Activated CD4-positive, alpha-beta memory T cell treated with anti-CD3 and anti-CD28 coated beads, Interleukin-2, amount 10 ng/mL, durations not matched to agents 7 days and 5 days (primary cell): ENCODE results near the gene CHPF2. TPM values are rescaled to one million over a fixed set of nuclear protein-coding genes. Genes with fewer than 3 reads are reported as not detected.

Experiments
- CTCF ChIA-PET: fragments of 350-600 bp; sonication (Branson Sonifier 250); formaldehyde crosslinking; loops from one replicate; lab custom pipeline; 2021; ENCODE audit warnings: antibody characterized with exemption, inconsistent platforms; lab: Charles Lee
- POLR2A ChIA-PET: fragments of 350-600 bp; sonication (Branson Sonifier 250); formaldehyde crosslinking; loops from one replicate; lab custom pipeline; 2021; ENCODE audit warnings: antibody characterized with exemption; lab: Charles Lee
- DNase-seq: peaks from one replicate; pipeline ENCODE4 v3.0.0-alpha.2; 2020
- H3K27ac Mint-ChIP-seq: one replicate; pipeline ENCODE4 v1.8.0; 2021; ENCODE audit warnings: mild to moderate bottlenecking, mixed read lengths
- H3K27me3 Mint-ChIP-seq: one replicate; pipeline ENCODE4 v1.8.0; 2021; ENCODE audit warnings: mixed read lengths
- H3K36me3 Mint-ChIP-seq: one replicate; pipeline ENCODE4 v1.8.0; 2021; ENCODE audit warnings: low read depth, mixed read lengths
- H3K4me1 Mint-ChIP-seq: one replicate; pipeline ENCODE4 v1.8.0; 2021; ENCODE audit warnings: mixed read lengths
- H3K4me3 Mint-ChIP-seq: one replicate; pipeline ENCODE4 v1.8.0; 2021; ENCODE audit warnings: mild to moderate bottlenecking, mixed read lengths
- H3K9me3 Mint-ChIP-seq: one replicate; pipeline ENCODE4 v1.8.0; 2021; ENCODE audit warnings: mixed read lengths
- total RNA-seq, 2 experiments: library from RNA; stranded (reverse); gene quantifications; one replicate each; pipeline ENCODE4 v1.2.3, GENCODE V29; 2021

The CHPF2 gene
- total RNA-seq, 2 experiments from 2014 or later, result 56.0 to 56.4 TPM

GRCh38 chr7:151245360-151246101 lies 13.2 kb downstream of the CHPF2 start:
- CTCF ChIA-PET, result interaction anchor here (1.0 to 3.7 kb wide), 6 partner anchors 12 to 109 kb away, joined by 3 to 47 read pairs (median 14); partner anchors contain the start of genes ABCF2 and CHPF2
- Mint-ChIP-seq H3K4me1 (peaks cover 42% of the 10 kb centered on the region), H3K27ac (no peak overlapping the region), H3K27me3 (peaks cover 51% of the 10 kb centered on the region), H3K36me3 (no peaks in the 10 kb centered on the region), H3K9me3 (no peaks in the 10 kb centered on the region), H3K4me3 (no peak overlapping the region)
- DNase-seq, result peak; percentile 64
- POLR2A ChIA-PET, result no interaction called here

- Mint-ChIP-seq H3K36me3 (no peaks in the 10 kb centered on the region), H3K9me3 (no peaks in the 10 kb centered on the region), H3K27me3 (peaks cover 58% of the 10 kb centered on the region), H3K4me3 (no peak overlapping the region), H3K27ac (no peak overlapping the region), H3K4me1 (peaks cover 45% of the 10 kb centered on the region)
- POLR2A ChIA-PET, result interaction anchor here (0.9 kb wide), 1 partner anchor 97 kb away, joined by 4 read pairs; no protein-coding TSS in a partner anchor
- DNase-seq, result no peak
- CTCF ChIA-PET, result interaction anchor here (1.0 to 1.4 kb wide), 2 partner anchors 13 to 19 kb away, joined by 3 to 5 read pairs; partner anchors contain the start of gene ABCF2
Measured at GRCh38 chr7:151246102-151246850, 14.0 kb downstream of the CHPF2 start.

- H3K9me3 Mint-ChIP-seq, result no peaks in the 10 kb centered on the region
- ChIA-PET POLR2A (interaction anchor here (0.9 kb wide), 1 partner anchor 96 kb away, joined by 4 read pairs; no protein-coding TSS in a partner anchor), CTCF (interaction anchor here (0.7 to 1.8 kb wide), 5 partner anchors 13 to 123 kb away, joined by 3 to 6 read pairs (median 4); partner anchors contain the start of gene ABCF2)
- H3K4me1 Mint-ChIP-seq, result peaks cover 45% of the 10 kb centered on the region
- H3K36me3 Mint-ChIP-seq, result no peaks in the 10 kb centered on the region
- H3K27me3 Mint-ChIP-seq, result peaks cover 60% of the 10 kb centered on the region
- H3K27ac Mint-ChIP-seq, result no peak overlapping the region
- H3K4me3 Mint-ChIP-seq, result no peak overlapping the region
- DNase-seq, result no peak
Measured at GRCh38 chr7:151246851-151247580, 14.7 kb downstream of the CHPF2 start.

- peaks cover 45% of the 10 kb centered on the region for H3K4me1 Mint-ChIP-seq
- ChIA-PET CTCF (interaction anchor here (0.7 to 1.8 kb wide), 5 partner anchors 12 to 124 kb away, joined by 3 to 6 read pairs (median 4); partner anchors contain the start of gene ABCF2), POLR2A (no interaction called here)
- no peak for DNase-seq
- peaks cover 67% of the 10 kb centered on the region for H3K27me3 Mint-ChIP-seq
- no peaks in the 10 kb centered on the region for H3K9me3 Mint-ChIP-seq
- no peak overlapping the region for H3K27ac Mint-ChIP-seq
- no peaks in the 10 kb centered on the region for H3K36me3 Mint-ChIP-seq
- no peak overlapping the region for H3K4me3 Mint-ChIP-seq
Measured at GRCh38 chr7:151247611-151248345, 15.5 kb downstream of the CHPF2 start.

- ChIA-PET CTCF (interaction anchor here (1.4 to 1.8 kb wide), 2 partner anchors 21 to 125 kb away, joined by 4 to 6 read pairs; partner anchors contain the start of gene ABCF2), POLR2A (no interaction called here)
- H3K4me1 Mint-ChIP-seq, result peaks cover 38% of the 10 kb centered on the region
- no peak for DNase-seq
- H3K36me3 Mint-ChIP-seq, result no peaks in the 10 kb centered on the region
- H3K9me3 Mint-ChIP-seq, result no peaks in the 10 kb centered on the region
- no peak within 1 kb of the TSS for H3K27ac Mint-ChIP-seq
- H3K27me3 Mint-ChIP-seq, result peaks cover 73% of the 10 kb centered on the region
- no peak within 1 kb of the TSS for H3K4me3 Mint-ChIP-seq
Measured at GRCh38 chr7:151248346-151249033, 16.2 kb downstream of the CHPF2 start, which contains the start of gene SMARCD3. SMARCD3 (minus strand) TSS chr7:151248694; CDS start chr7:151248562, 132 bp downstream.

GRCh38 chr7:151249034-151249731 lies 16.9 kb downstream of the CHPF2 start:
- H3K27me3 Mint-ChIP-seq, result peaks cover 80% of the 10 kb centered on the region
- CTCF ChIA-PET, result interaction anchor here (0.6 kb wide), 1 partner anchor 18 kb away, joined by 4 read pairs; no protein-coding TSS in a partner anchor
- H3K27ac Mint-ChIP-seq, result no peak overlapping the region
- H3K4me1 Mint-ChIP-seq, result peaks cover 31% of the 10 kb centered on the region
- POLR2A ChIA-PET, result no interaction called here
- H3K9me3 Mint-ChIP-seq, result no peaks in the 10 kb centered on the region
- H3K4me3 Mint-ChIP-seq, result no peak overlapping the region
- H3K36me3 Mint-ChIP-seq, result no peaks in the 10 kb centered on the region
- no peak for DNase-seq

- POLR2A ChIA-PET, result no interaction called here
- peaks cover 26% of the 10 kb centered on the region for H3K4me1 Mint-ChIP-seq
- no peak for DNase-seq
- CTCF ChIA-PET, result no interaction called here
- no peak overlapping the region for H3K4me3 Mint-ChIP-seq
- peaks cover 81% of the 10 kb centered on the region for H3K27me3 Mint-ChIP-seq
- no peak overlapping the region for H3K27ac Mint-ChIP-seq
- H3K36me3 Mint-ChIP-seq, result no peaks in the 10 kb centered on the region
- no peaks in the 10 kb centered on the region for H3K9me3 Mint-ChIP-seq
Measured at GRCh38 chr7:151249732-151250072, 17.4 kb downstream of the CHPF2 start.

- ChIA-PET CTCF (no interaction called here), POLR2A (no interaction called here)
- Mint-ChIP-seq H3K4me3 (no peak overlapping the region), H3K36me3 (no peaks in the 10 kb centered on the region), H3K27me3 (peaks cover 85% of the 10 kb centered on the region), H3K4me1 (peaks cover 22% of the 10 kb centered on the region), H3K27ac (no peak overlapping the region), H3K9me3 (no peaks in the 10 kb centered on the region)
- no peak for DNase-seq
Measured at GRCh38 chr7:151250181-151251132, 18.2 kb downstream of the CHPF2 start.

- no peak overlapping the region for H3K4me3 Mint-ChIP-seq
- no peaks in the 10 kb centered on the region for H3K36me3 Mint-ChIP-seq
- ChIA-PET CTCF (no interaction called here), POLR2A (no interaction called here)
- H3K27me3 Mint-ChIP-seq, result peaks cover 83% of the 10 kb centered on the region
- peaks cover 18% of the 10 kb centered on the region for H3K4me1 Mint-ChIP-seq
- DNase-seq, result no peak
- H3K27ac Mint-ChIP-seq, result no peak overlapping the region
- H3K9me3 Mint-ChIP-seq, result no peaks in the 10 kb centered on the region
Measured at GRCh38 chr7:151251328-151251688, 19.0 kb downstream of the CHPF2 start.

GRCh38 chr7:151251689-151252560 lies 19.6 kb downstream of the CHPF2 start:
- Mint-ChIP-seq H3K4me1 (peaks cover 18% of the 10 kb centered on the region), H3K9me3 (no peaks in the 10 kb centered on the region), H3K27ac (no peak overlapping the region), H3K36me3 (no peaks in the 10 kb centered on the region), H3K27me3 (peaks cover 82% of the 10 kb centered on the region), H3K4me3 (no peak overlapping the region)
- ChIA-PET CTCF (interaction anchor here (1.5 kb wide), 1 partner anchor 8 kb away, joined by 3 read pairs; no protein-coding TSS in a partner anchor), POLR2A (no interaction called here)
- DNase-seq, result no peak
